ENCODE measurements around the gene LSM12. TPM values are rescaled to one million over a fixed set of nuclear protein-coding genes. Genes with fewer than 3 reads are reported as not detected.

Gene LSM12
- total and polyA plus RNA-seq, 8 donors: 31.3 to 53.2 (median 37.2) TPM

GRCh38 chr17:44075598-44076293 lies 9.3 kb upstream of the LSM12 start:
- Histone ChIP-seq H3K4me1 (peaks cover 9 to 42% of the 10 kb centered on the region in 2 donors), H3K4me3 (no peak overlapping the region), H3K36me3 (peaks cover 0 to 70% of the 10 kb centered on the region in 2 donors), H3K27ac (no peak overlapping the region), H3K9me3 (no peaks in the 10 kb centered on the region), H3K27me3 (no peaks in the 10 kb centered on the region)
- DNase-seq (no peak), ATAC-seq (no peak)
- TF ChIP-seq CTCF (IDR thresholded peaks at IDR 0.05): no peak
- intact Hi-C loops (cut with DNase I): no loop called here

- DNase-seq: no peak
- TF ChIP-seq CTCF (IDR thresholded peaks at IDR 0.05): no peak
- H3K4me1 ChIP-seq: peaks cover 9 to 46% of the 10 kb centered on the region in 2 donors
- ATAC-seq: no peak
- no peak overlapping the region for H3K27ac ChIP-seq
- H3K9me3 ChIP-seq: no peaks in the 10 kb centered on the region
- no peak overlapping the region for H3K4me3 ChIP-seq
- intact Hi-C loops (cut with DNase I): no loop called here
- no peaks in the 10 kb centered on the region for H3K27me3 ChIP-seq
- H3K36me3 ChIP-seq: peaks cover 0 to 61% of the 10 kb centered on the region in 2 donors
These were observed 8.4 kb upstream of the LSM12 start for GRCh38 chr17:44074911-44075285.

- Histone ChIP-seq H3K36me3 (peaks cover 0 to 56% of the 10 kb centered on the region in 2 donors), H3K27me3 (no peaks in the 10 kb centered on the region), H3K4me1 (peaks cover 9 to 51% of the 10 kb centered on the region in 2 donors), H3K9me3 (no peaks in the 10 kb centered on the region), H3K4me3 (no peak overlapping the region), H3K27ac (no peak overlapping the region)
- ATAC-seq (no peak), DNase-seq (no peak)
- intact Hi-C loops (cut with DNase I): no loop called here
- no peak for TF ChIP-seq CTCF (IDR thresholded peaks at IDR 0.05)
These were observed 7.9 kb upstream of the LSM12 start for GRCh38 chr17:44074231-44074910.

GRCh38 chr17:44071772-44072171 lies 5.3 kb upstream of the LSM12 start:
- intact Hi-C loops (cut with DNase I): no loop called here
- peak overlapping the region; percentile 57 to 75 for H3K4me3 ChIP-seq
- DNase-seq: no peak

More at GRCh38 chr17:44071772-44072171, 5.3 kb upstream of the LSM12 start:
- no peak for ATAC-seq
- no peak for TF ChIP-seq CTCF (IDR thresholded peaks at IDR 0.05)
- H3K27ac ChIP-seq: peak overlapping the region; percentile 87 to 91
- peaks cover 17 to 45% of the 10 kb centered on the region in 2 donors for H3K4me1 ChIP-seq
- peaks cover 0 to 30% of the 10 kb centered on the region in 2 donors for H3K36me3 ChIP-seq
- H3K27me3 ChIP-seq: no peaks in the 10 kb centered on the region
- no peaks in the 10 kb centered on the region for H3K9me3 ChIP-seq

Measured in left lung (tissue), 10 donors.